C4-2B (cell line): Measurements from ENCODE around the gene HIF1A.

Experiments
- CTCF ChIP-seq: fragments of 450-650 bp; conservative IDR thresholded peaks from 2 replicates; pipeline ENCODE4 v1.5.1; 2017; ENCODE audit warnings: mild to moderate bottlenecking
- ZFX ChIP-seq: fragments of 450-650 bp; IDR thresholded peaks from 2 replicates; pipeline ENCODE4 v1.6.1; 2017

- TF ChIP-seq CTCF: no peak
- no peak for TF ChIP-seq ZFX
These were observed 84.8 kb downstream of the HIF1A start for GRCh38 chr14:61780125-61780524.
